CD8-positive, alpha-beta memory T cell (primary cell): Measurements from ENCODE around the gene TADA2B. TPM values are rescaled to one million over a fixed set of nuclear protein-coding genes. Genes with fewer than 3 reads are reported as not detected.

Experiments
- CTCF ChIA-PET: fragments of 350-600 bp; sonication (Branson Sonifier 250); formaldehyde crosslinking; loops from one replicate; lab custom pipeline; 2021; ENCODE audit warnings: antibody characterized with exemption; lab: Charles Lee
- POLR2A ChIA-PET: fragments of 350-600 bp; sonication (Branson Sonifier 250); formaldehyde crosslinking; loops from one replicate; lab custom pipeline; 2021; ENCODE audit warnings: antibody characterized with exemption; lab: Charles Lee
- DNase-seq, 5 donors: peaks; one replicate each; pipeline versions ENCODE4 v3.0.0 to v3.0.0-alpha.2; 2020 to 2022; ENCODE audit warnings: mixed read lengths in 1 of 5
- H3K27ac ChIP-seq: one replicate; pipeline ENCODE4 v1.7.0; 2013; ENCODE audit warnings: low read depth, mild to moderate bottlenecking, low read length, moderate library complexity
- H3K27me3 ChIP-seq: 2 replicates; pipeline ENCODE4 v1.7.0; 2013; ENCODE audit warnings: low read length, mild to moderate bottlenecking; ENCODE audit not compliant: insufficient read depth, poor library complexity, severe bottlenecking
- H3K36me3 ChIP-seq: 2 replicates; pipeline ENCODE4 v1.7.0; 2013; ENCODE audit warnings: mild to moderate bottlenecking, low read length, moderate library complexity; ENCODE audit not compliant: insufficient read depth
- H3K4me1 ChIP-seq: 2 replicates; pipeline ENCODE4 v1.7.0; 2013; ENCODE audit warnings: mild to moderate bottlenecking, low read length, moderate library complexity; ENCODE audit not compliant: insufficient read depth
- H3K4me3 ChIP-seq: 2 replicates; pipeline ENCODE4 v1.7.0; 2013; ENCODE audit warnings: mild to moderate bottlenecking, low read length
- H3K9me3 ChIP-seq: 2 replicates; pipeline ENCODE4 v1.7.0; 2013; ENCODE audit warnings: mild to moderate bottlenecking, low read length
- H3K27ac Mint-ChIP-seq, 8 donors: one replicate each; pipeline ENCODE4 v1.8.0; 2020 to 2021; ENCODE audit warnings: mixed read lengths in 8 of 8, mild to moderate bottlenecking in 6 of 8, inconsistent platforms in 3 of 8, moderate library complexity in 3 of 8
- H3K27me3 Mint-ChIP-seq, 2 donors: one replicate each; pipeline ENCODE4 v1.8.0; 2020 to 2021; ENCODE audit warnings: mixed read lengths in 2 of 2, mild to moderate bottlenecking in 1 of 2, moderate library complexity in 1 of 2
- H3K36me3 Mint-ChIP-seq, 3 donors: one replicate each; pipeline ENCODE4 v1.8.0; 2020 to 2021; ENCODE audit warnings: mixed read lengths in 3 of 3, inconsistent platforms in 1 of 3, mild to moderate bottlenecking in 1 of 3
- H3K4me1 Mint-ChIP-seq, 3 donors: one replicate each; pipeline ENCODE4 v1.8.0; 2020 to 2021; ENCODE audit warnings: mixed read lengths in 3 of 3, inconsistent platforms in 1 of 3, mild to moderate bottlenecking in 1 of 3
- H3K4me3 Mint-ChIP-seq, 7 donors: one replicate each; pipeline ENCODE4 v1.8.0; 2020 to 2021; ENCODE audit warnings: mixed read lengths in 7 of 7, mild to moderate bottlenecking in 6 of 7, moderate library complexity in 4 of 7, inconsistent platforms in 2 of 7
- H3K9me3 Mint-ChIP-seq, 5 donors: one replicate each; pipeline ENCODE4 v1.8.0; 2020 to 2022; ENCODE audit warnings: mixed read lengths in 5 of 5, mild to moderate bottlenecking in 3 of 5, moderate library complexity in 2 of 5, inconsistent platforms in 1 of 5
- polyA plus RNA-seq: library from polyadenylated mRNA; unstranded; fragments of 300-500 nt; fragmentation: Illumina TruSeq; gene quantifications from one replicate; pipeline ENCODE4 v1.2.3, GENCODE V29; 2021
- total RNA-seq, 2 experiments: library from RNA; stranded (reverse); gene quantifications; one replicate each; pipeline ENCODE4 v1.2.3, GENCODE V29; 2021

The TADA2B gene
- total and polyA plus RNA-seq, 3 experiments from 2014 or later = 6.0 to 16.0 (median 15.8) TPM

DNA sequence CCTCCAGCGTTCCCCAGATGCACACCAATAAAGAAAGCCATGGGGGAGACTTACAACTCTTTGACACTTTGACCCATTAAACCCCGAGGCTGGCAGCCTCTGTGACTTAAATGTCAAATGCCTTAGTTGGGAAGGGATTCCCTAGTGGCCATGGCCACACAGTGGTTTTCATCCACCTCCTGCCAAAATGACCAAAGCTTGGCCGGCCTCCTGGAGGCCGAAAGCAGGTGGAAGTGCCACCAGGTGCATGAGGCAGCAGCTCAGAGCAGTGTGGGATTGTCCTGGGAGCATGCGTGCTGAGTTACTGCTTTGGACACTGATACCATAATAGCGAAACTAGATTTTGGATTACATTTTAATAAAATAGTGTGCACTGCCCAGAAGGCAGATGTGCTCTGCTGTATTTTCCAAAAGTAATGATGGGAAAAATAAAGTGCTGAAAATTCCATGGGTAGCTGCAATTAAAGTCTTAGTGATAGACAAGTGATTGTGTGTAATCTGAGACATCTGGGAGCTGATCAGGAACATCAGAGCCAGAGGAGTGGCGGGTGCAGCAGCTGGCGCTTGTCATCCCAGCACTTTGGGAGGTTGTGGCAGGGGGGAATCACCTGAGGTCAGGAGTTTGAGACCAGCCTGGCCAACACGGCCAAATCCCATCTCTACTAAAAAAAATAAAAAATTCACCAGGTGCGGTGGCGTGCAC is 39.8 kb upstream of the TADA2B start:
- POLR2A ChIA-PET = no interaction called here
- Mint-ChIP-seq H3K36me3 (peaks cover 0 to 90% (median 18%) of the 10 kb centered on the region in 3 donors), H3K27me3 (no peaks in the 10 kb centered on the region), H3K4me3 (no peak overlapping the region), H3K27ac (peak overlapping the region in 1 of 8 donors; percentile 83), H3K4me1 (peaks cover 0 to 7% (median 3%) of the 10 kb centered on the region in 3 donors), H3K9me3 (no peaks in the 10 kb centered on the region)
- CTCF ChIA-PET = no interaction called here
- no peak for DNase-seq
- no peaks in the 10 kb centered on the region for H3K9me3 ChIP-seq
- H3K27ac ChIP-seq = no peak overlapping the region
- peaks cover 15% of the 10 kb centered on the region for H3K4me1 ChIP-seq
- H3K36me3 ChIP-seq = peaks cover 53% of the 10 kb centered on the region
- no peaks in the 10 kb centered on the region for H3K27me3 ChIP-seq
- H3K4me3 ChIP-seq = no peak overlapping the region

DNA sequence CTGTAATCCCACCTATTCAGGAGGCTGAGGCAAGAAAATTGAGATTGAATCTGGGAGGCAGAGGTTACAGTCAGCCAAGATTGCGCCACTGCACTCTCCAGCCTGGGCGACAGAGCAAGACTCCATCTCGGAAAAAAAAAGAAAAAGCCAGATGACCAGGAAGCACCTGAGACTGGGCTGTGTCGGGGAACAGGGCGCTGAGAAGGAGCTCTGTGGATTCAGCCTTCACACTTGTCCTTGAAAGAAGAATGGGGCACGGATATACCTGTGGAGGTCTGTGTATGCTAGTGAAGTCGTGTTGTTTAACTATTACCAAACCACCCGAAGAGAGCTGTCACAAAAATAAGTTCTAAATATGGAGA is 39.3 kb upstream of the TADA2B start:
- Histone ChIP-seq H3K27me3 (no peaks in the 10 kb centered on the region), H3K4me3 (no peak overlapping the region), H3K27ac (no peak overlapping the region), H3K9me3 (no peaks in the 10 kb centered on the region), H3K4me1 (peaks cover 13% of the 10 kb centered on the region), H3K36me3 (peaks cover 58% of the 10 kb centered on the region)
- Mint-ChIP-seq H3K9me3 (no peaks in the 10 kb centered on the region), H3K36me3 (peaks cover 0 to 92% (median 17%) of the 10 kb centered on the region in 3 donors), H3K27me3 (no peaks in the 10 kb centered on the region), H3K27ac (peak overlapping the region in 1 of 8 donors; percentile 52), H3K4me1 (peaks cover 0 to 7% (median 3%) of the 10 kb centered on the region in 3 donors), H3K4me3 (no peak overlapping the region)
- CTCF ChIA-PET = no interaction called here
- no peak for DNase-seq
- POLR2A ChIA-PET = no interaction called here

DNA sequence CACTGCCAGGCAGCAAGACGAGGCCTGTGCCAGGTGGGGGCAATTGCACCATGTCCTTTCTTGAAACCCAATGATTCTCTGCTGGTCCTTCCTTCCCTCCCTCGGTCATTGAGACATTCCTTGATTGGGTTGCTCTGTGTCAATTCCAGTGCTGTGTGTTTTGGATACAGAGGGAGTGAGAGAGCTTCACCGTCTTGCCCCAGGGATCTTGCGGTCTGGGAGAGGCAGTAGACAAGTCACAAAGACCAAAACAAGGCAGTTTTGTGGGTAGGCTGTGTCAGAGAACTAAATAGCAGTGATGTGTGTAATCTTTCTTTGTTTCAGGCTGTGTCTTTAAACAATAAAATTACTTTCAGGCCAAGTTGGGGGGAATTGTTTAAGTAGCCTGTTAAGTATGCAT is 38.8 kb upstream of the TADA2B start:
- ChIA-PET POLR2A (no interaction called here), CTCF (no interaction called here)
- H3K4me3 ChIP-seq = no peak overlapping the region
- H3K27ac ChIP-seq = no peak overlapping the region
- DNase-seq = no peak
- peaks cover 58% of the 10 kb centered on the region for H3K36me3 ChIP-seq
- Mint-ChIP-seq H3K4me1 (peaks cover 0 to 7% (median 3%) of the 10 kb centered on the region in 3 donors), H3K9me3 (no peaks in the 10 kb centered on the region), H3K27me3 (no peaks in the 10 kb centered on the region), H3K36me3 (peaks cover 0 to 91% (median 15%) of the 10 kb centered on the region in 3 donors), H3K27ac (peak overlapping the region in 3 of 8 donors; percentile 12 to 61 (median 19)), H3K4me3 (no peak overlapping the region)
- H3K9me3 ChIP-seq = no peaks in the 10 kb centered on the region
- no peaks in the 10 kb centered on the region for H3K27me3 ChIP-seq
- H3K4me1 ChIP-seq = peaks cover 8% of the 10 kb centered on the region

DNA sequence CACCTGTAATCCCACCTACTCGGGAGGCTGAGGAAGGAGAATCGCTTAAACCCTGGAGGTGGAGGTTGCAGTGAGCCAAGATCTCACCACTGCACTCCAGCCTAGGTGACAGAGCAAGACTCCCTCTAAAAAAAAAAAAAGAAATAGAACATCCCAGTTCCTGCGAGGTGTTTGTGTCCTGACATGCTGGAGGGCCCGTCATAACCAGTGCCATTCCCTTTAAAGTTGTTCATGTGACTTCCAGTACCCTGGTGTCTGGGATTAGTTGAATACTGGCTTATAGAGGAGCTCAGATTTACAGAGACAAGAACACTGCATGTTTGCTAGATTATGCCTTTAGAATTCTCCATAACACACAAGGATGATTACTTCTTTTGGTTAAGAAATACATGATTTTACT is 37.6 kb upstream of the TADA2B start:
- H3K4me3 Mint-ChIP-seq = no peak overlapping the region
- H3K9me3 ChIP-seq = no peaks in the 10 kb centered on the region
- no peaks in the 10 kb centered on the region for H3K4me1 ChIP-seq
- H3K27ac Mint-ChIP-seq = peak overlapping the region in 2 of 8 donors; percentile 54 to 82
- H3K4me3 ChIP-seq = no peak overlapping the region
- H3K36me3 ChIP-seq = peaks cover 52% of the 10 kb centered on the region
- CTCF ChIA-PET = no interaction called here
- no peaks in the 10 kb centered on the region for H3K27me3 Mint-ChIP-seq
- H3K4me1 Mint-ChIP-seq = peaks cover 0 to 7% (median 3%) of the 10 kb centered on the region in 3 donors
- peaks cover 0 to 90% (median 18%) of the 10 kb centered on the region in 3 donors for H3K36me3 Mint-ChIP-seq
- DNase-seq = no peak
- no peaks in the 10 kb centered on the region for H3K9me3 Mint-ChIP-seq
- POLR2A ChIA-PET = no interaction called here
- H3K27me3 ChIP-seq = no peaks in the 10 kb centered on the region
- H3K27ac ChIP-seq = no peak overlapping the region

GRCh38 chr4:7006411-7006810 is 36.8 kb upstream of the TADA2B start:
- peak overlapping the region in 2 of 8 donors; percentile 5 to 18 for H3K27ac Mint-ChIP-seq
- Histone ChIP-seq H3K27ac (no peak overlapping the region), H3K36me3 (peaks cover 51% of the 10 kb centered on the region), H3K27me3 (no peaks in the 10 kb centered on the region), H3K4me1 (no peaks in the 10 kb centered on the region), H3K9me3 (no peaks in the 10 kb centered on the region), H3K4me3 (no peak overlapping the region)
- no peaks in the 10 kb centered on the region for H3K9me3 Mint-ChIP-seq
- CTCF ChIA-PET = interaction anchor here (1.7 kb wide), 1 partner anchor 32 kb away, joined by 5 read pairs; no protein-coding TSS in a partner anchor
- POLR2A ChIA-PET = no interaction called here
- DNase-seq = no peak
- no peaks in the 10 kb centered on the region for H3K27me3 Mint-ChIP-seq
- peaks cover 4 to 90% (median 20%) of the 10 kb centered on the region in 3 donors for H3K36me3 Mint-ChIP-seq
- H3K4me3 Mint-ChIP-seq = no peak overlapping the region
- peaks cover 0 to 7% (median 3%) of the 10 kb centered on the region in 3 donors for H3K4me1 Mint-ChIP-seq

DNA sequence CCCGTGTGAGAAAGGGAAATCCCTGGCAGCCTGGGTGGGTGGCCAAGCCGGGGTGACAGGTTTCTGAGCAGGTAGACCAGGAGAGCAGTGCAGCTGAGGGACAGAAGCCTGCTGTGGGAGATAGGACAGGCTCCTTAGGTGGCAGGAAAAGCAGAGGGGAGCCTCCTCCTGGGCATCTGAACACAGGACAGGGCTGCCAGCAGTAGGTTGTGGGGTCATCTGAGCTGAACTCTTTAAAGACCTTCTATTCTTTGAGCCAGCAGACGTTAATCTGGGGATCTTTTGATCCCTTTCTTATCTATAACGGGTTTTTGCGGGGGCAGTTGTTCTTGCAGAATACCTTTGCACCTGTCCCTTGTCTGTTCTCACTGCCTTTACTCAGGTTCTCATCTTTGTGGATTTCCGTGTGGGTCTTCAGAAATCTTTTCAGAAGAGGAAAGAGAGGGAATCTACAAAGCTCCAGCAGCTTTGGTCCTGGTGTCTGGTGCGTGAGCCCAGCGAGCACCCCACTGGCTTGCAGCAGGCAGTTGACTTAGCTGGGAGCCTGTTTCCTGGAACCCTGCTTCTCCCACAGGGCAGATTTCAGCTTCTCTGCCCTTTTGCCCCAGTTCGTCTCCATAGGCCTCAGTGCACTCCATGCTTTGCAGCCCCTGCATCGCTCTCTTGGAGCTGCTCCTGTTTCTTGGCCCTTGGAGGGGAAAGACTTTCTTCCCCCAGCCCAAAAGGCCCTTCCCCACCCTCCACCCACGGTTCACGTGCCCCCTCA is 35.8 kb upstream of the TADA2B start:
- Mint-ChIP-seq H3K9me3 (no peaks in the 10 kb centered on the region), H3K27ac (peak overlapping the region in 2 of 8 donors; percentile 33 to 50), H3K4me1 (peaks cover 0 to 5% (median 3%) of the 10 kb centered on the region in 3 donors), H3K36me3 (peaks cover 5 to 85% (median 13%) of the 10 kb centered on the region in 3 donors), H3K27me3 (no peaks in the 10 kb centered on the region), H3K4me3 (no peak overlapping the region)
- POLR2A ChIA-PET = no interaction called here
- Histone ChIP-seq H3K36me3 (peaks cover 42% of the 10 kb centered on the region), H3K27me3 (no peaks in the 10 kb centered on the region), H3K9me3 (no peaks in the 10 kb centered on the region), H3K27ac (no peak overlapping the region), H3K4me3 (no peak overlapping the region), H3K4me1 (no peaks in the 10 kb centered on the region)
- DNase-seq = no peak
- CTCF ChIA-PET = interaction anchor here (1.7 kb wide), 1 partner anchor 32 kb away, joined by 5 read pairs; no protein-coding TSS in a partner anchor

DNA sequence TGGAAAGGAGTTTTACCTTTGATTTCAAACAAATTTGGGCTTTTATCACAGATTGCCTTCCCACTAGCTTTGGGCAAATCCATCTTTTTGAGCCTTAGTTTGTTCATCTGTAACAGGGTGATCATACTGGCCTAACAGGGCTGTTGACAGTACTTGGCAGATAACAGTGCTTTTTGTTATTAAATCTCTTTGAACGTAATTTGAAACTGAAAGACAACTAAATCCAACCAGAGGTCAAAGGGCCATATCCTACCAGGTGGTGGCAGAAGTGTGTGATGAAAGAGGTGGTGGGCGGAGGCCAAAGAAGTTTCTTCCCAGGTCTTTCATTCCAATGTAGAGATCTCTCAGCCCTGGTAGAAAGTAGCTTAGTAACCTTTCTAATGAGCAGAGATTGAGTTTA is 35.2 kb upstream of the TADA2B start:
- no peak for DNase-seq
- Histone ChIP-seq H3K27ac (no peak overlapping the region), H3K4me1 (no peaks in the 10 kb centered on the region), H3K9me3 (no peaks in the 10 kb centered on the region), H3K27me3 (no peaks in the 10 kb centered on the region), H3K36me3 (peaks cover 40% of the 10 kb centered on the region), H3K4me3 (no peak overlapping the region)
- H3K36me3 Mint-ChIP-seq = peaks cover 5 to 84% (median 10%) of the 10 kb centered on the region in 3 donors
- no peaks in the 10 kb centered on the region for H3K27me3 Mint-ChIP-seq
- CTCF ChIA-PET = interaction anchor here (1.7 kb wide), 1 partner anchor 33 kb away, joined by 5 read pairs; no protein-coding TSS in a partner anchor
- H3K4me3 Mint-ChIP-seq = no peak overlapping the region
- H3K27ac Mint-ChIP-seq = peak overlapping the region in 1 of 8 donors; percentile 43
- H3K4me1 Mint-ChIP-seq = peaks cover 0 to 5% (median 3%) of the 10 kb centered on the region in 3 donors
- no peaks in the 10 kb centered on the region for H3K9me3 Mint-ChIP-seq
- POLR2A ChIA-PET = no interaction called here

GRCh38 chr4:7009564-7009963 is 33.6 kb upstream of the TADA2B start:
- H3K27ac Mint-ChIP-seq = peak overlapping the region in 2 of 8 donors; percentile 24 to 72
- H3K4me3 Mint-ChIP-seq = no peak overlapping the region
- DNase-seq = no peak
- Histone ChIP-seq H3K9me3 (no peaks in the 10 kb centered on the region), H3K27ac (no peak overlapping the region), H3K4me3 (no peak overlapping the region), H3K27me3 (no peaks in the 10 kb centered on the region), H3K4me1 (no peaks in the 10 kb centered on the region), H3K36me3 (peaks cover 35% of the 10 kb centered on the region)
- no peaks in the 10 kb centered on the region for H3K27me3 Mint-ChIP-seq
- POLR2A ChIA-PET = no interaction called here
- peaks cover 0 to 2% (median 1%) of the 10 kb centered on the region in 3 donors for H3K4me1 Mint-ChIP-seq
- CTCF ChIA-PET = no interaction called here
- no peaks in the 10 kb centered on the region for H3K9me3 Mint-ChIP-seq
- H3K36me3 Mint-ChIP-seq = peaks cover 8 to 83% (median 16%) of the 10 kb centered on the region in 3 donors
